Thymus (tissue), 11 donors: ENCODE results near the gene CFAP107. TPM values are rescaled to one million over a fixed set of nuclear protein-coding genes. Genes with fewer than 3 reads are reported as not detected.

Source experiments
- DNase-seq, 9 donors: peaks; one replicate each; pipeline ENCODE4 v3.0.0-alpha.2; 2013; ENCODE audit warnings: low spot score in 9 of 9, low read depth in 6 of 9, missing footprints in 1 of 9
- H3K27ac ChIP-seq, 2 donors: one replicate each; pipeline ENCODE4 v1.5.1; 2013; ENCODE audit warnings: control low read depth in 1 of 2, low read depth in 1 of 2, low read length in 1 of 2, mild to moderate bottlenecking in 1 of 2, moderate library complexity in 1 of 2
- H3K27me3 ChIP-seq, 2 donors: one replicate each; pipeline ENCODE4 v1.5.1; 2013; ENCODE audit warnings: low read length in 1 of 2; ENCODE audit not compliant: control insufficient read depth in 2 of 2, insufficient read depth in 1 of 2
- H3K36me3 ChIP-seq, 2 donors: one replicate each; pipeline ENCODE4 v1.5.1; 2013; ENCODE audit warnings: low read length in 1 of 2, mild to moderate bottlenecking in 1 of 2, moderate library complexity in 1 of 2; ENCODE audit not compliant: control insufficient read depth in 2 of 2, insufficient read depth in 2 of 2
- H3K4me1 ChIP-seq, 2 donors: one replicate each; pipeline ENCODE4 v1.5.1; 2013; ENCODE audit warnings: low read length in 2 of 2; ENCODE audit not compliant: control insufficient read depth in 2 of 2, insufficient read depth in 2 of 2
- H3K4me3 ChIP-seq, 2 donors: one replicate each; pipeline ENCODE4 v1.5.1; 2013; ENCODE audit warnings: low read length in 2 of 2, control low read depth in 1 of 2, mild to moderate bottlenecking in 1 of 2
- H3K9me3 ChIP-seq, 2 donors: one replicate each; pipeline ENCODE4 v1.5.1; 2013; ENCODE audit warnings: low read length in 1 of 2, mild to moderate bottlenecking in 1 of 2; ENCODE audit not compliant: control insufficient read depth in 2 of 2, insufficient read depth in 1 of 2
- WGBS: extraction: QIAGEN DNeasy Blood & Tissue Kit; methylation state at CpG from one replicate; pipeline ENCODE4 v1.1.7; 2013; 5-methylcytosine and 5-hydroxymethylcytosine counted together
- polyA plus RNA-seq: library from polyadenylated mRNA; stranded (reverse); fragments of 200-250 nt; gene quantifications from one replicate; pipeline ENCODE4 v1.2.3, GENCODE V29; 2013
- total RNA-seq: library from RNA; stranded (reverse); fragments of 120-200 nt; gene quantifications from one replicate; pipeline ENCODE4 v1.2.4, GENCODE V29; 2013
- donor health status: healthy.

The CFAP107 gene
- total and polyA plus RNA-seq, 2 donors = 0.16 TPM; not detected in 1

- no peaks in the 10 kb centered on the region for H3K4me1 ChIP-seq
- no peak overlapping the region for H3K27ac ChIP-seq
- no peaks in the 10 kb centered on the region for H3K36me3 ChIP-seq
- DNase-seq = no peak
- H3K9me3 ChIP-seq = no peaks in the 10 kb centered on the region
- no peak overlapping the region for H3K4me3 ChIP-seq
- no peaks in the 10 kb centered on the region for H3K27me3 ChIP-seq
- 85% methylated on average over 6 of the region's 6 CpGs for WGBS
Observed at GRCh38 chr1:12756768-12757413, 10.9 kb downstream of the CFAP107 start.

DNA sequence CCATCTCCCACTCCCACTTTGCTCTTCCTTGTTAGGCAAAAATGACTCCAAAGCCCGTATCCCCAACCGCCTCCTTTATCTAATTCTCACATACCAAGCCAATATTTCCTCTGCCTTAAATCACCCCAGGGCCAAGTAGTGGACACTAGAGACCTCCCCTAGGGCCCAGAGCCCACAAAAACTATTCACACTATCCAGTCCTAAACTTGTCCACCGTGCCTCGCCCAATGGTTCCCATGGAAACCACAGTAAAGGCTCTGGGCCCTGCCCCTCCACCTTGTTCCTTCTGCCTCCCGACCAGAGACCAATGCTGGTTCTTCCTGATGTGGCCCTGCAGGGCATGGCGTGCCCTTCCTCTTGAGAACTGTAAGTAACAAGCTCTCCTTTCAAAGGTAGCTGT, 11.8 kb downstream of the CFAP107 start:
- Histone ChIP-seq H3K27ac (no peak overlapping the region), H3K9me3 (no peaks in the 10 kb centered on the region), H3K4me3 (no peak overlapping the region), H3K4me1 (no peaks in the 10 kb centered on the region), H3K36me3 (no peaks in the 10 kb centered on the region), H3K27me3 (no peaks in the 10 kb centered on the region)
- WGBS = 84% methylated on average over 6 of the region's 6 CpGs
- DNase-seq = no peak

- no peaks in the 10 kb centered on the region for H3K36me3 ChIP-seq
- 63% methylated on average over 7 of the region's 7 CpGs for WGBS
- no peak for DNase-seq
- no peaks in the 10 kb centered on the region for H3K27me3 ChIP-seq
- H3K9me3 ChIP-seq = no peaks in the 10 kb centered on the region
- no peak overlapping the region for H3K4me3 ChIP-seq
- no peak overlapping the region for H3K27ac ChIP-seq
- no peaks in the 10 kb centered on the region for H3K4me1 ChIP-seq
Observed at GRCh38 chr1:12760256-12760795, 14.3 kb downstream of the CFAP107 start.

DNA sequence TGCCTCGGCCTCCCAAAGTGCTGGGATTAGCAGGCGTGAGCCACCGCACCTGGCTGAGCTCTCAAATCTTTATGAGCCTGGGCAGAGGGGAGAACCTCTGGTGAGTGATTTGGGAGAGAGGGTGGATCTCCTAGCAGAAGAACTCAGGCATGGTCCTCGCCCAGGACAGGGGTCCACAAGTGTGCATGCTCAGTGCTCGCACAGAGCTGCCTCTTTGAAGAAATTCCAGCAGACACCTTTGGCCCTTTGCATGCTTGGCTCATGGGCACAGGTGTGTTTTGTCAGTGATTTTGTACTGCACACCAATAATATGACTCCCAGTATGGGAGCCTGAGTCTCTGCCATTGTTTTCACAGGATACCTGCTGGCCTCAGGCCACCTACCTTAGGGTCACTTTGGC, 15.8 kb downstream of the CFAP107 start:
- H3K9me3 ChIP-seq = no peaks in the 10 kb centered on the region
- H3K27me3 ChIP-seq = no peaks in the 10 kb centered on the region
- no peaks in the 10 kb centered on the region for H3K4me1 ChIP-seq
- WGBS = 93% methylated on average over 5 of the region's 5 CpGs
- H3K27ac ChIP-seq = no peak overlapping the region
- DNase-seq = no peak
- no peaks in the 10 kb centered on the region for H3K36me3 ChIP-seq
- H3K4me3 ChIP-seq = no peak overlapping the region

DNA sequence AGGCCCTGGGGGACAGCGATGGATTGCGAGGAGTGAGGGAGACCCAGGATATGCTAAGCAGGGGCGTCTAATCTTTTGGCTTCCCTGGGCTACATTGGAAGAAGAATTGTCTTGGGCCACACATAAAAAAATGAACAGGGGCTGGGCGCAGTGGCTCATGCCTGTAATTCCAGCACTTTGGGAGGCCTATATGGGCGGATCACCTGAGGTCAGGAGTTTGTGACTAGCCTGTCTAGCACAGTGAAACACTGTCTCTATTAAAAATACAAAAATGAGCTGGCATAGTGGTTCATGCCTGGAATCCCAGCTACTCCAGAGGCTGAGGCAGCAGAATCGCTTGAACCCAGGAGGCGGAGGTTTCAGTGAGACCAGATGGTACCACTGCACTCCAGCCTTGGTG, 16.8 kb downstream of the CFAP107 start:
- 93% methylated on average over 7 of the region's 7 CpGs for WGBS

GRCh38 chr1:12763479-12763878, 17.5 kb downstream of the CFAP107 start:
- Histone ChIP-seq H3K27me3 (no peaks in the 10 kb centered on the region), H3K4me1 (no peaks in the 10 kb centered on the region), H3K4me3 (no peak overlapping the region), H3K9me3 (no peaks in the 10 kb centered on the region), H3K27ac (no peak overlapping the region), H3K36me3 (no peaks in the 10 kb centered on the region)
- 80% methylated on average over 4 of the region's 4 CpGs for WGBS
- DNase-seq = no peak

More for the DNA sequence above, 16.8 kb downstream of the CFAP107 start:
- Histone ChIP-seq H3K27ac (no peak overlapping the region), H3K36me3 (no peaks in the 10 kb centered on the region), H3K4me1 (no peaks in the 10 kb centered on the region), H3K27me3 (no peaks in the 10 kb centered on the region), H3K4me3 (no peak overlapping the region), H3K9me3 (no peaks in the 10 kb centered on the region)
- DNase-seq = no peak

- Histone ChIP-seq H3K27ac (no peak overlapping the region), H3K27me3 (no peaks in the 10 kb centered on the region), H3K36me3 (no peaks in the 10 kb centered on the region), H3K9me3 (no peaks in the 10 kb centered on the region), H3K4me1 (no peaks in the 10 kb centered on the region), H3K4me3 (no peak overlapping the region)
- no peak for DNase-seq
- WGBS = 82% methylated on average over 5 of the region's 5 CpGs
Observed at GRCh38 chr1:12764016-12764415, 18.0 kb downstream of the CFAP107 start.

GRCh38 chr1:12769031-12769430, 23.0 kb downstream of the CFAP107 start:
- WGBS = 94% methylated on average over 2 of the region's 2 CpGs

GRCh38 chr1:12769976-12770505, 24.0 kb downstream of the CFAP107 start:
- no peak for DNase-seq
- WGBS = 77% methylated on average over 7 of the region's 7 CpGs

More at GRCh38 chr1:12769031-12769430, 23.0 kb downstream of the CFAP107 start:
- Histone ChIP-seq H3K4me3 (no peak overlapping the region), H3K4me1 (no peaks in the 10 kb centered on the region), H3K27ac (no peak overlapping the region), H3K36me3 (no peaks in the 10 kb centered on the region), H3K9me3 (no peaks in the 10 kb centered on the region), H3K27me3 (no peaks in the 10 kb centered on the region)
- DNase-seq = no peak

More at GRCh38 chr1:12769976-12770505, 24.0 kb downstream of the CFAP107 start:
- Histone ChIP-seq H3K9me3 (no peaks in the 10 kb centered on the region), H3K4me3 (no peak overlapping the region), H3K36me3 (no peaks in the 10 kb centered on the region), H3K4me1 (no peaks in the 10 kb centered on the region), H3K27ac (no peak overlapping the region), H3K27me3 (no peaks in the 10 kb centered on the region)
